H1 (cell line): ENCODE measurements around the gene INPP5J. TPM values are rescaled to one million over a fixed set of nuclear protein-coding genes. Genes with fewer than 3 reads are reported as not detected.

Source experiments
- CHD7 ChIP-seq: fragments of 300-600 bp; sonication (generic); IDR thresholded peaks from 2 replicates; pipeline ENCODE4 v1.7.1; 2012; ENCODE audit warnings: low read length, moderate library complexity, mild to moderate bottlenecking, inconsistent platforms; ENCODE audit not compliant: insufficient replicate concordance
- polyA plus RNA-seq, 7 experiments: library from polyadenylated mRNA; depleted of rRNA in 3 of 7; stranded (reverse) in 5 of 7; unstranded in 2 of 7; fragments of >200 nt in 5 of 7; fragments of 200-250 nt in 2 of 7; gene quantifications; 1 replicate in 5 of 7; 2 replicates in 1 of 7; 4 replicates in 1 of 7; pipeline versions ENCODE4 v1.2.1 to v1.2.3, GENCODE V29; 2011 to 2013; ENCODE audit warnings: missing spikeins in 2 of 7, mixed read lengths in 2 of 7
- total RNA-seq: library from RNA; stranded (reverse); fragmentation: NEBNext Ultra II Directional; extraction: Animal tissue kit (Norgen Biotek cat#: 25700); gene quantifications from 2 replicates; pipeline ENCODE4 v1.2.1, GENCODE V29; 2021

The INPP5J gene
- total and polyA plus RNA-seq, 2 of the 8 experiments (the other 6 are each of a cell fraction or from before 2014, with no cell fraction given) = 5.4 to 6.0 TPM

GRCh38 chr22:31136155-31136554 lies 13.4 kb downstream of the INPP5J start (continued):
- no peak for TF ChIP-seq CHD7
